Measurements from ENCODE around the gene ASTL.

DNA sequence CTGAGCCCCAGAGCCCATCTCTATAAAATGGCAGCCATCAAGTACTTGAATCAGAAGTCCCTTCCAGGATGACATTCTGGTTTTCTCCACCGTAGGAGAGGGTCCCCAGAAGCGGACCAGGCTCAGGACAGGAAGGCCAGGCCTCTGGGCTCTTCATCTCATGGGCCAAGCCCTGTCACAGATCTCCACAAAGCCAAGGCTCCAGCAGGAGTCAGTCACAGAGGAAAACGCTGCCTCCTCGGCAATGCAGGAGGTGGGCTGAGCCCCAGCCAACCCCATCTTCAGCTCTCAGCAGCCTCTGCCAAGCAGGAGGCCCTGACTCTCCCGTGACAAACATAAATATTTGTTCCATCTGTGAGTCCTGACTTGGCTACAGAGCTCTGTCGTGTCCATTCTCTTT, 64.1 kb downstream of the ASTL start:
- TF ChIP-seq, protein P1, sequence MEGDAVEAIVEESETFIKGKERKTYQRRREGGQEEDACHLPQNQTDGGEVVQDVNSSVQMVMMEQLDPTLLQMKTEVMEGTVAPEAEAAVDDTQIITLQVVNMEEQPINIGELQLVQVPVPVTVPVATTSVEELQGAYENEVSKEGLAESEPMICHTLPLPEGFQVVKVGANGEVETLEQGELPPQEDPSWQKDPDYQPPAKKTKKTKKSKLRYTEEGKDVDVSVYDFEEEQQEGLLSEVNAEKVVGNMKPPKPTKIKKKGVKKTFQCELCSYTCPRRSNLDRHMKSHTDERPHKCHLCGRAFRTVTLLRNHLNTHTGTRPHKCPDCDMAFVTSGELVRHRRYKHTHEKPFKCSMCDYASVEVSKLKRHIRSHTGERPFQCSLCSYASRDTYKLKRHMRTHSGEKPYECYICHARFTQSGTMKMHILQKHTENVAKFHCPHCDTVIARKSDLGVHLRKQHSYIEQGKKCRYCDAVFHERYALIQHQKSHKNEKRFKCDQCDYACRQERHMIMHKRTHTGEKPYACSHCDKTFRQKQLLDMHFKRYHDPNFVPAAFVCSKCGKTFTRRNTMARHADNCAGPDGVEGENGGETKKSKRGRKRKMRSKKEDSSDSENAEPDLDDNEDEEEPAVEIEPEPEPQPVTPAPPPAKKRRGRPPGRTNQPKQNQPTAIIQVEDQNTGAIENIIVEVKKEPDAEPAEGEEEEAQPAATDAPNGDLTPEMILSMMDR (conservative IDR thresholded peaks at IDR 0.05) = no peak
- TF ChIP-seq ZFX (IDR thresholded peaks at IDR 0.05) = no peak
